PC-9 (cell line): ENCODE results near the gene AASS.

Source experiments
- CTCF ChIP-seq: fragments of 200-600 bp; sonication (generic); conservative IDR thresholded peaks from 2 replicates; pipeline ENCODE4 v1.6.1; 2017; ENCODE audit warnings: mixed run types, antibody characterized with exemption, mild to moderate bottlenecking, moderate library complexity
- EZH2 ChIP-seq: fragments of 200-600 bp; sonication (generic); IDR thresholded peaks from 2 replicates; pipeline ENCODE4 v1.8.0; 2017; ENCODE audit warnings: antibody characterized with exemption, low read depth

DNA sequence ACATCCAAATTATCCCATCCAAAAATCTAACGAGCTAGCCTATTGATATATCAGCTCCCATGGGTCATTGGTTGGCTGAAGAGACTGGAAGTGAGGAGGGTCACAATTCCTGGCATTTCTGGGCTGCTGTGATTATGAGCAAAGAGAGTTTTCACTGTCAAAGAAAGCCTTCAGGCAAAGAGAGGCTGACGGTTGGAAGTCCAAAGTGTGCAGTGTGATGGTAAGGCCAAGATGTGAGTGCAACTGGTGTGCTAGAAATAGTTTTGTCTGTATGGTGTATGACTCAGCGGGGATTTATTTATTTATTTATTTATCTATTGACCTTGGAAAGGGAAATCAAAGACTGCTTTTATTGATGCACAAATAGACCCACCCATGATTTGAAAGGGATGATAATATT lies 75.0 kb downstream of the AASS start:
- no peak for TF ChIP-seq CTCF
- no peak for TF ChIP-seq EZH2
